Coronary artery (tissue), 2 donors: ENCODE data around the gene SLC39A8.
"Not testable (repeated sequence)": the region's sequence is repeated elsewhere in the genome, so short reads cannot be mapped to it uniquely, and the experiment has no call there.

Experiments
- DNase-seq: peaks from one replicate; pipeline ENCODE4 v3.0.0-alpha.2; 2017; ENCODE audit warnings: low spot score
- H3K27ac ChIP-seq, 2 donors: fragments of 200-600 bp; sonication (generic); one replicate each; pipeline ENCODE4 v1.5.1; 2016 to 2019
- H3K4me3 ChIP-seq: fragments of 200-600 bp; sonication (generic); 2 replicates; pipeline ENCODE4 v1.5.1; 2016; ENCODE audit warnings: mild to moderate bottlenecking, moderate library complexity
- TF ChIP-seq, protein P1 (sequence below): fragments of 200-600 bp; sonication (generic); IDR thresholded peaks from one replicate; pipeline ENCODE4 v1.5.1; 2019; ENCODE audit warnings: antibody characterized with exemption

The SLC39A8 gene

DNA sequence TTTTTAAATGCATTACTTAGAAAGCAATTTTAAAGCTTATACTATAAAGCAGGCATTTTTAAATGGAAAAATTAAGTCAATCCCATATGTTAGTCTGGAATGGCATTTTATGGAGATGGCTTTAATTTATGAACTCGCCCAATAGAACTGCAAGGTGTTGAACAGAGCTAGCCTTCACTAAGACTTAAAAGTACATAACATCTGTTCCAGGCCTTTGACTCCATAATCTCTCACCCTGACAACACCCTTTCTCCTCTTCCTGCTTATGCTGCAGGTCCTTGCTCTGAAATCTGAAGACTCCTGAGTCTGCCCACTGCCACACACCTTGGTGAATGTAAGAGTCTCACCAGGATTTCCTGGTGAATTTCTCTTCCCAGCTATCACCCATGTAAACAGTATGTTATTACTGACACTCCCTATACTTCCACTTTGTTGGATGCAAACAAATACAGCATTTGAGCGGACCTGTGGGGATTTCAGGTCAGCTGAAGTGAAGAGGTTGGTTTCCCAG, 17.7 kb upstream of the SLC39A8 start:
- Histone ChIP-seq H3K27ac (no peak overlapping the region), H3K4me3 (no peak overlapping the region)
- TF ChIP-seq, protein P1, sequence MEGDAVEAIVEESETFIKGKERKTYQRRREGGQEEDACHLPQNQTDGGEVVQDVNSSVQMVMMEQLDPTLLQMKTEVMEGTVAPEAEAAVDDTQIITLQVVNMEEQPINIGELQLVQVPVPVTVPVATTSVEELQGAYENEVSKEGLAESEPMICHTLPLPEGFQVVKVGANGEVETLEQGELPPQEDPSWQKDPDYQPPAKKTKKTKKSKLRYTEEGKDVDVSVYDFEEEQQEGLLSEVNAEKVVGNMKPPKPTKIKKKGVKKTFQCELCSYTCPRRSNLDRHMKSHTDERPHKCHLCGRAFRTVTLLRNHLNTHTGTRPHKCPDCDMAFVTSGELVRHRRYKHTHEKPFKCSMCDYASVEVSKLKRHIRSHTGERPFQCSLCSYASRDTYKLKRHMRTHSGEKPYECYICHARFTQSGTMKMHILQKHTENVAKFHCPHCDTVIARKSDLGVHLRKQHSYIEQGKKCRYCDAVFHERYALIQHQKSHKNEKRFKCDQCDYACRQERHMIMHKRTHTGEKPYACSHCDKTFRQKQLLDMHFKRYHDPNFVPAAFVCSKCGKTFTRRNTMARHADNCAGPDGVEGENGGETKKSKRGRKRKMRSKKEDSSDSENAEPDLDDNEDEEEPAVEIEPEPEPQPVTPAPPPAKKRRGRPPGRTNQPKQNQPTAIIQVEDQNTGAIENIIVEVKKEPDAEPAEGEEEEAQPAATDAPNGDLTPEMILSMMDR, result no peak
- no peak for DNase-seq

DNA sequence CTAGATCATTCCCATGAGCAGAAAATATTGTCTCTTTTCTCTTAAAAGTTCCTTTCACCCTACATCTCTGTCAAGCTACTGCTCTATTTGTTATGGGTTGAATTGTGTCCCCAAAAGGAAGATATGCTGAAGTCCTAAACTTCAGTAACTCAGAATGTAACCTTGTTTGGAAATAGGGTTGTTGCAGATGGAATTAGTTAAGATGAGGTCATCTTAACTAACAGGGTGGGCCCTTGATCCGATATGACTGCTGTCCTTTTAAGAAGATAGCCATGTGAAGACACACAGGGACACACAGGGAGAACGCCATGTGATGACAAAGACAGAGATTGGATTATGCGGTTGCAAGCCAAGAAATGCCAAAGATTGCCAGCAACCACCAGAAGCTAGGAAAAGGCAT, 12.8 kb upstream of the SLC39A8 start:
- no peak for DNase-seq
- TF ChIP-seq, protein P1, result no peak
- H3K4me3 ChIP-seq, result no peak overlapping the region
- H3K27ac ChIP-seq, result no peak overlapping the region

DNA sequence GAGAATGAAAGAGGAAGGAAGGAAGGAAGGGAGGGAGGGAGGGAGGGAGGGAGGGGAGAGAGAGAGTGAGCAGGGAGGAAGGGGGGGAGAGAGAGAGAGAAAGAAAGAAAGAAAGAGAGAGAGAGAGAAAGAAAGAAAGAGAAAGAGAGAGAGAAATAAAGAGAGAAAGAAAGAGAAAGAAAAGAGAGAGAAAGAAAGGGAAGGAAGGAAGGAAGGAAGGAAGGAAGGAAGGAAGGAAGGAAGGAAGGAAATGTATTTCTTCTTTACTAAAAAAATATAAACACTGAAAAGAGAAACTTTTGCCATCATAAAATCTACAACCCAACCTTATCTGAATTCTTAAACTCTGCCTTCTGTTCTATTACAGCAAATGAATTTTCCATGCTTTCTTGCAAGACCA, 12.4 kb upstream of the SLC39A8 start:
- not testable (repeated sequence) for H3K27ac ChIP-seq, H3K4me3 ChIP-seq, DNase-seq

DNA sequence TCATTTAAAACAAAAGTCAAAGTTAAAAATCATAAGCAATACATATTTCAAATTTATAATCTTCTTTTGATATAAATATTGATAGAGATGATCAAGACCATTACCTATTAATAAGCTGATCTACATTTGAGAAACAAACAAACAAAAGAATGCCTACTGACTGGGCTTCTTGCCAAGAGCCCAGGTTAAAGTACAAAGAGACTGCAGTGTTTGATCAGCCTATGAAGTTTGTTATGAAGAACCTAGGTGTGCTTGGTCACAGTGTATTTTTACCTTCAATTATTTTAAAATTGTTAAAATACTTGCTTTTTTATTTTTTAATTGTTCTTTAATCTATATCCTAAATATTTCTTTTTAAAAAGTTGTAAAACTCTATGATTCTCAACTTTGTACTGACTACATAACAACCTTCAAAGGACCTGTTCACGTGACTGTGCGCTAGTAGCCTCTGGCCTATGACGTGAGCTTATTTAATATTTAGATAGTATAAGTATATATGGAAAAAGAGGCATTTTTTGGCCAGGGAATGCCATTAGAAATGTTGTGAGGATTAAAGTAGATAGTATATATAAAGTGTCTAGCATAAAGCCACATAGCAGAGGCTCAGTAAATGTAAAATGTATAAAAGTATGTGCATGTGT, 11.4 kb upstream of the SLC39A8 start:
- Histone ChIP-seq H3K27ac (no peak overlapping the region), H3K4me3 (no peak overlapping the region)
- TF ChIP-seq, protein P1, result no peak
- DNase-seq, result no peak

DNA sequence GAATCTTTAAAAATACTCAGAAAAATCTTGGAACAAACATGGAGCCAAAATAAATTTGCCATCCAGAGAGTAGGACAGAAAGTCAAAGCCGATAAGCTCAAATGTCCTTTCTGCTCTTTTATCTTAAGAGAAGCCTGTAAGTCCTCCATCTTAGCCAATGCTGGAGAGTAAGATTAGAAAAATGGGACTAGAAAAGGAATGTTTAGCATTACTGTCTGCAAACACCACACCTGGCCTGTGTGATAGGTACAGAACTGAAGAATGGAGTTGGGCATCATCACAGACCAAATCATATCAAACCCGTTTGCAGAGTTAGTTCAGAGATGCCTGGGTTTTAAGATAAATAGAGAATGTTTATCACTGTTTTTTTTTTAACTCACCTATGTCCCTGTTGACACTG, 10.5 kb upstream of the SLC39A8 start:
- DNase-seq, result no peak
- Histone ChIP-seq H3K4me3 (no peak overlapping the region), H3K27ac (no peak overlapping the region)
- TF ChIP-seq, protein P1, result no peak

DNA sequence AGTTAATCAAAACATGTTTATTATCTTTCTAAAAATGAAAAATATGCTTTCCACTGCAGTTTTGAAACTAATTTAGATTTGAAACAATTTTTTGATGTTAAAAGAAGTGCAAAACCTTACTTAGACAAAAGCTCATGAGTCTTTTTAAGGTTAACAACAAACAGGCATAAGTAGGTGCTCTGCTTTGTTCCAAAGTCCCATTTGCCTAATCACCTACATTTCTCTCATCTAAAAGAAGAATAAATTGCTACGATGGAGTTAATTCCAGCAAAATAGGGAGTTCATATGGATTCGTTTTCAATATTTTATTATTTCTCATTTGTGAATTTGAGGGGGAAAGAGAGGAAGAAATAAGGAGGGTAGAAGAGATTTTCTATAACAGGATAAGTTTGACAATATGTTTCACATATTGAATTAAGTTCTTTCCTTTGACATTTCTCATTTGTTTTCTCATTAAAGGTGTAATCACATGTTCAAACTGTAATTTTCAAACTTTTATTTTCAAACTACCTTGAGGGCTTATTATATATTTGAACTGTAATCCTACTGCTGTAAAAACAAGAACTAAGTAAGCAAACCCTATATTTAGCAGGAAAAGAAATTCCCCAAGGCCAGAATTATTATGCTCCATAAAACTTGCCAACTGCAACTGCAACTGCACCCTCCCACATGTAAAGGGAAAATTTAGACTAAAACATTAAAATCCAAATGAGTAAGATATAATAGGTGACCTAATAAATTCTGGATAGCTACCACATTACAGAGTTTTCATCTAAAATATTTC, 9.6 kb upstream of the SLC39A8 start:
- TF ChIP-seq, protein P1, result no peak
- Histone ChIP-seq H3K4me3 (no peak overlapping the region), H3K27ac (no peak overlapping the region)
- no peak for DNase-seq

DNA sequence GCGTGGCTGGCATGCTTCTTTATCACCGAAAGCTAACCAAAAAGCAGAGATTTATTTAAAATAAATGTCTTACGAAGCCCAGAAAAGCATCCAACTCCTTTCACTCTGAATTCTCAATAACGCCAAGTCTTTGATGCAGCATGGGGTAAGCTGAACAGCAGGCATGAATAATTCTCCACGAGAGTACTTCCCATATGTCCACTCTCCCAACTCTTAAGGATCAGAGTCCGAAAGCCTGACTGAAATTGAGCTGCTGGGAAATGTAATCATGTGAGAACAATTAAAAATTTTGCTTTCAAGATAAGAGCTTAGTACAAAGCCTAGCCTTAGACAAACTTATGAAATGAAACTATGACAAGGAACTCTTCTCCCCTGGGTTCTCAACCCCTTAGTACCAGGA, 7.5 kb upstream of the SLC39A8 start:
- Histone ChIP-seq H3K27ac (no peak overlapping the region), H3K4me3 (no peak overlapping the region)
- TF ChIP-seq, protein P1, result no peak
- DNase-seq, result no peak
